Measurements from ENCODE around the gene UBE2E2.

The UBE2E2 gene

GRCh38 chr3:23580096-23580713 is 377.1 kb downstream of the UBE2E2 start:
- Histone ChIP-seq H3K9ac (ENCODE audit: insufficient read length, low read depth) (no peak overlapping the region), H3K4me3 (ENCODE audit: insufficient read length, low read depth) (no peak overlapping the region), H3K27me3 (ENCODE audit: insufficient read depth, insufficient read length) (no peaks in the 10 kb centered on the region), H3K9me3 (ENCODE audit: insufficient read depth, low read length) (peaks cover 14% of the 10 kb centered on the region; the same call in 1 of the 2 replicates), H3K36me3 (ENCODE audit: insufficient read depth, insufficient read length, low read length) (no peaks in the 10 kb centered on the region), H3K4me1 (ENCODE audit: insufficient read depth, insufficient read length) (no peaks in the 10 kb centered on the region)
- no peak for DNase-seq (ENCODE audit: low read depth, low spot score)
- TF ChIP-seq SUZ12 (IDR thresholded peaks at IDR 0.05; ENCODE audit: extremely low read depth, insufficient read depth, insufficient read length) = no peak
- no peak for TF ChIP-seq YY1 (IDR thresholded peaks at IDR 0.05; ENCODE audit: insufficient read depth, insufficient read length)
- TF ChIP-seq ZNF274 (IDR thresholded peaks at IDR 0.05; ENCODE audit: low read depth, low read length) = no peak

- TF ChIP-seq YY1 (IDR thresholded peaks at IDR 0.05; ENCODE audit: insufficient read depth, insufficient read length) (no peak), ZNF274 (IDR thresholded peaks at IDR 0.05; ENCODE audit: low read depth, low read length) (no peak), SUZ12 (IDR thresholded peaks at IDR 0.05; ENCODE audit: extremely low read depth, insufficient read depth, insufficient read length) (no peak)
- DNase-seq (ENCODE audit: low read depth, low spot score) = no peak
- Histone ChIP-seq H3K36me3 (ENCODE audit: insufficient read depth, insufficient read length, low read length) (no peaks in the 10 kb centered on the region), H3K9ac (ENCODE audit: insufficient read length, low read depth) (no peak overlapping the region), H3K9me3 (ENCODE audit: insufficient read depth, low read length) (peaks cover 9% of the 10 kb centered on the region; the same call in 1 of the 2 replicates), H3K4me3 (ENCODE audit: insufficient read length, low read depth) (no peak overlapping the region), H3K27me3 (ENCODE audit: insufficient read depth, insufficient read length) (no peaks in the 10 kb centered on the region), H3K4me1 (ENCODE audit: insufficient read depth, insufficient read length) (no peaks in the 10 kb centered on the region)
Observed at GRCh38 chr3:23583980-23584740, 381.0 kb downstream of the UBE2E2 start.

DNA sequence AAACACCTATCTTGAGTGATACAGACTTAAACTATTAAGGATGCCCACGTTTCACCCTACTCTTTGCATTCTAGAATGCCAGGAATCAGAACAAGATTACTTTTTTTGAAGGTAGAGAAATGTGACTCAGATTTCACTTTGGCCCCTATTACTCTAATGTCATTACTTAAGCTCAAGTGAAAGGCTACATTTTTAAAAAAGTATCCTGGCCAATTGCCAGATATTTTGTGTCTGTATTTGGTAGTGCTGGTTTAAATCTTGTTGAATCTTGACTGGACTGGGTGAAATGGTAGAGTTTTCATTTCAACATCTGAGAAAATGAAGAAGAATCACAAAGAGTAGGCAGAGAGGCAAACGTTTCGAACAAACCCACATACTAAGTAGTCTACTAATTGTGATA is 384.4 kb downstream of the UBE2E2 start:
- DNase-seq (ENCODE audit: low read depth, low spot score) = no peak
- H3K4me3 ChIP-seq (ENCODE audit: insufficient read length, low read depth) = no peak overlapping the region
- H3K9me3 ChIP-seq (ENCODE audit: insufficient read depth, low read length) = peaks cover 9% of the 10 kb centered on the region; the same call in 1 of the 2 replicates
- no peaks in the 10 kb centered on the region for H3K36me3 ChIP-seq (ENCODE audit: insufficient read depth, insufficient read length, low read length)
- H3K9ac ChIP-seq (ENCODE audit: insufficient read length, low read depth) = no peak overlapping the region
- H3K4me1 ChIP-seq (ENCODE audit: insufficient read depth, insufficient read length) = no peaks in the 10 kb centered on the region
- no peaks in the 10 kb centered on the region for H3K27me3 ChIP-seq (ENCODE audit: insufficient read depth, insufficient read length)
- TF ChIP-seq YY1 (IDR thresholded peaks at IDR 0.05; ENCODE audit: insufficient read depth, insufficient read length) = no peak
- TF ChIP-seq ZNF274 (IDR thresholded peaks at IDR 0.05; ENCODE audit: low read depth, low read length) = no peak
- TF ChIP-seq SUZ12 (IDR thresholded peaks at IDR 0.05; ENCODE audit: extremely low read depth, insufficient read depth, insufficient read length) = no peak

GRCh38 chr3:23588547-23588946 is 385.4 kb downstream of the UBE2E2 start:
- Histone ChIP-seq H3K36me3 (ENCODE audit: insufficient read depth, insufficient read length, low read length) (no peaks in the 10 kb centered on the region), H3K4me1 (ENCODE audit: insufficient read depth, insufficient read length) (no peaks in the 10 kb centered on the region), H3K4me3 (ENCODE audit: insufficient read length, low read depth) (no peak overlapping the region), H3K9me3 (ENCODE audit: insufficient read depth, low read length) (peaks cover 9% of the 10 kb centered on the region; the same call in 1 of the 2 replicates), H3K27me3 (ENCODE audit: insufficient read depth, insufficient read length) (no peaks in the 10 kb centered on the region), H3K9ac (ENCODE audit: insufficient read length, low read depth) (no peak overlapping the region)
- DNase-seq (ENCODE audit: low read depth, low spot score) = no peak
- TF ChIP-seq YY1 (IDR thresholded peaks at IDR 0.05; ENCODE audit: insufficient read depth, insufficient read length) (no peak), SUZ12 (IDR thresholded peaks at IDR 0.05; ENCODE audit: extremely low read depth, insufficient read depth, insufficient read length) (no peak), ZNF274 (IDR thresholded peaks at IDR 0.05; ENCODE audit: low read depth, low read length) (no peak)

DNA sequence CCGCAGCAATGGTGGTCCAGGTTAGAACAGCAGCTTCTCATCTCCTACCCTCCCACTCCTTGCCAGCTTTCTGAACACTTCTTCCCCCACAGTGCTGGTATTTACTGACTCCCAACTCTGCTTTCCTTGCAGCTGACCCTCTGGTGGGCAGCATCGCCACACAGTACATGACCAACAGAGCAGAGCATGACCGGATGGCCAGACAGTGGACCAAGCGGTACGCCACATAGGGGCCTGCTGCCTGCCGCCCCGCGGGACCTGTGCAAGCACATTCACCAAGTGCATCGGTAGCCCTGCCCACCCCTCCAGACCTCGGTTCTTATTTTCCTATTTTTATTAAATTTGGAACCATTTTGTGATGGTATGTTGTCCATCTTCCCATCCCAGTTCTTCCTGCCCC is 386.5 kb downstream of the UBE2E2 start:
- TF ChIP-seq YY1 (IDR thresholded peaks at IDR 0.05; ENCODE audit: insufficient read depth, insufficient read length) (no peak), SUZ12 (IDR thresholded peaks at IDR 0.05; ENCODE audit: extremely low read depth, insufficient read depth, insufficient read length) (no peak), ZNF274 (IDR thresholded peaks at IDR 0.05; ENCODE audit: low read depth, low read length) (no peak)
- Histone ChIP-seq H3K9ac (ENCODE audit: insufficient read length, low read depth) (no peak overlapping the region), H3K27me3 (ENCODE audit: insufficient read depth, insufficient read length) (no peaks in the 10 kb centered on the region), H3K9me3 (ENCODE audit: insufficient read depth, low read length) (0 out of 2 replicates have a peak, but pooled peaks cover 1% of the 10 kb centered on the region), H3K36me3 (ENCODE audit: insufficient read depth, insufficient read length, low read length) (no peaks in the 10 kb centered on the region), H3K4me3 (ENCODE audit: insufficient read length, low read depth) (no peak overlapping the region), H3K4me1 (ENCODE audit: insufficient read depth, insufficient read length) (no peaks in the 10 kb centered on the region)
- no peak for DNase-seq (ENCODE audit: low read depth, low spot score)

GRCh38 chr3:23590424-23591273 is 387.5 kb downstream of the UBE2E2 start:
- Histone ChIP-seq H3K27me3 (ENCODE audit: insufficient read depth, insufficient read length) (no peaks in the 10 kb centered on the region), H3K36me3 (ENCODE audit: insufficient read depth, insufficient read length, low read length) (no peaks in the 10 kb centered on the region), H3K9ac (ENCODE audit: insufficient read length, low read depth) (no peak overlapping the region), H3K4me1 (ENCODE audit: insufficient read depth, insufficient read length) (no peaks in the 10 kb centered on the region), H3K9me3 (ENCODE audit: insufficient read depth, low read length) (no peaks in the 10 kb centered on the region), H3K4me3 (ENCODE audit: insufficient read length, low read depth) (no peak overlapping the region)
- TF ChIP-seq ZNF274 (IDR thresholded peaks at IDR 0.05; ENCODE audit: low read depth, low read length) (no peak), YY1 (IDR thresholded peaks at IDR 0.05; ENCODE audit: insufficient read depth, insufficient read length) (no peak), SUZ12 (IDR thresholded peaks at IDR 0.05; ENCODE audit: extremely low read depth, insufficient read depth, insufficient read length) (no peak)
- DNase-seq (ENCODE audit: low read depth, low spot score) = no peak

All from NT2/D1 (cell line).